Measurements from ENCODE around the gene PRSS2.
A peak's percentile ranks its signal among the peaks of the same experiment; 100 is the strongest.
"Not testable (repeated sequence)": the region's sequence is repeated elsewhere in the genome, so short reads cannot be mapped to it uniquely, and the experiment has no call there.

The PRSS2 gene

GRCh38 chr7:142775351-142776115 lies 4.8 kb downstream of the PRSS2 start:
- H3K27me3 ChIP-seq (replicated peaks; ENCODE audit: control insufficient read depth, insufficient read depth, low read length) = peaks cover 33% of the 10 kb centered on the region
- not testable (repeated sequence) for H3K9me3 ChIP-seq (ENCODE audit: control insufficient read depth, low read length); H3K4me3 ChIP-seq (ENCODE audit: low read length); H3K36me3 ChIP-seq (ENCODE audit: control insufficient read depth, insufficient read depth, low read length, severe bottlenecking); DNase-seq (ENCODE audit: low read depth); H3K4me1 ChIP-seq (ENCODE audit: control insufficient read depth, insufficient read depth, low read length); H3K9ac ChIP-seq (ENCODE audit: low read length)

- no peaks in the 10 kb centered on the region for H3K36me3 ChIP-seq (ENCODE audit: control insufficient read depth, insufficient read depth, low read length, severe bottlenecking)
Measured at GRCh38 chr7:142776206-142776844, 5.6 kb downstream of the PRSS2 start.

DNA sequence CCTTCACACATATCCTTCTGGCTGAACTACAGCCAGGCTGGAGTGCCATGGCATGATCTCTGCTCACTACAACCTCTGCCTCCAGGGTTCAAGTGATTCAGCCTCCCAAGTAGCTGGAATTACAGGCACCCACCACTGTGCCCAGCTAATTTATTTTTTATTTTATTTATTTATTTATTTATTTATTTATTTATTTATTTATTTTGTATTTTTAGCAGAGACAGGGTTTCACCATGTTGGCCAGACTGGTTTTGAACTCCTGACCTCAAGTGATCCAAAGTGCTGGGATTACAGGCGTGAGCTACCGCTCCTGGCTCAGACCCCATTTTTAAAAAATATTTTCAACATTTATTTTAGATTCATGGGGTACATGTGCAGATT lies 6.1 kb downstream of the PRSS2 start:
- not testable (repeated sequence) for H3K9me3 ChIP-seq (ENCODE audit: control insufficient read depth, low read length); DNase-seq (ENCODE audit: low read depth); H3K4me3 ChIP-seq (ENCODE audit: low read length); H3K9ac ChIP-seq (ENCODE audit: low read length); H3K36me3 ChIP-seq (ENCODE audit: control insufficient read depth, insufficient read depth, low read length, severe bottlenecking); H3K4me1 ChIP-seq (ENCODE audit: control insufficient read depth, insufficient read depth, low read length)
- H3K27me3 ChIP-seq (replicated peaks; ENCODE audit: control insufficient read depth, insufficient read depth, low read length) = peaks cover 25% of the 10 kb centered on the region

More at GRCh38 chr7:142776206-142776844, 5.6 kb downstream of the PRSS2 start:
- H3K9me3 ChIP-seq (ENCODE audit: control insufficient read depth, low read length) = no peaks in the 10 kb centered on the region
- H3K27me3 ChIP-seq (replicated peaks; ENCODE audit: control insufficient read depth, insufficient read depth, low read length) = peaks cover 30% of the 10 kb centered on the region
- no peak for DNase-seq (ENCODE audit: low read depth)
- no peak overlapping the region for H3K9ac ChIP-seq (ENCODE audit: low read length)
- no peak overlapping the region for H3K4me3 ChIP-seq (ENCODE audit: low read length)
- H3K4me1 ChIP-seq (ENCODE audit: control insufficient read depth, insufficient read depth, low read length) = no peaks in the 10 kb centered on the region

- no peaks in the 10 kb centered on the region for H3K4me1 ChIP-seq (ENCODE audit: control insufficient read depth, insufficient read depth, low read length)
- no peak for DNase-seq (ENCODE audit: low read depth)
- peaks cover 25% of the 10 kb centered on the region for H3K27me3 ChIP-seq (replicated peaks; ENCODE audit: control insufficient read depth, insufficient read depth, low read length)
- H3K9ac ChIP-seq (ENCODE audit: low read length) = no peak overlapping the region
- H3K4me3 ChIP-seq (ENCODE audit: low read length) = no peak overlapping the region
- H3K36me3 ChIP-seq (ENCODE audit: control insufficient read depth, insufficient read depth, low read length, severe bottlenecking) = no peaks in the 10 kb centered on the region
- H3K9me3 ChIP-seq (ENCODE audit: control insufficient read depth, low read length) = no peaks in the 10 kb centered on the region
Measured at GRCh38 chr7:142777318-142777717, 6.5 kb downstream of the PRSS2 start.

DNA sequence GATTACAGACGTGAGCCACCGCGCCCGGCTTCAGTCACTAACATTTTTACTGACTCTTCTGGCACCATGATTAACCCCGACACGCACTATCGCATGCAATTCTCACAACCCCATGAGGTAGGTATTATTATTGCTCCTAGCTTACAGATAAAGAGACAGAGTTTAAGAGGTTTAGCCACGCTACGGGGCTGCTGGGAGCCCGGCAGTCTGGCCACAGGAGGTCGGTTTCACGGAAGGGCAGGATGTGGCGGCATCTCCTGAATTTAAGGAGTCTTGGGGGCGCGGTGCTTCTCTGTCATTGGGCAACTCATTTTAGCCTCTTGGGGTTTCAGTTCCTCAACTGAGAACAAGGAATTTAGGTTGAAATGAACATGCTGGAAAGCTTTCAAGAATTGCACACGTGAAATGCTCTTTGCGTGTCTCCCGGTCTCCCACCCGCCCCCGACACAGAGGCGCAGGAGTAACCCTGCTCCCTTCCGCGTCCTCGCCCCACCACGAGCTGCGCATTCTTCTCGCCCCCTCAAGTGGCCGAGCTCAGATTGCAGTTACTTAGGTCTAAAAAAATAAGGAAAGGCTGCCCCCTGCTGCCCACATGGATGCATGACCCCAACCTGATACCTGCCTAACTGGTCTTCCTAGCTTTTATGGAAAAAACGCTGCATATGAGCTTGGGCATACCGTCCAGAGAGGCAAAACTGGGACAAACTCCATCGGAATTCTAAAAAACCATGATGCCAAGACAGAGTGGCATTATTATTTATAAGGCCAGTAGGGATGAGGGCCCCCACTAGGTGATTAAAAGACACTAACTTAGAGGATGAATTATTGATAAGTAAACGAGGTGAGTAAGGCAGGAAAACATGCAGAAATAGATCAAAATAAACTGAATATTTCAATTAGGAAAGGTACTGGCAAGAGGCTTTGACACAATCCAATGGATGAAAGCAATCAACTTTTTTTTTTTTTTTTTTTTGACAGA lies 12.4 kb downstream of the PRSS2 start:
- Histone ChIP-seq H3K36me3 (ENCODE audit: control insufficient read depth, insufficient read depth, low read length, severe bottlenecking) (no peaks in the 10 kb centered on the region), H3K9me3 (ENCODE audit: control insufficient read depth, low read length) (no peaks in the 10 kb centered on the region), H3K4me3 (ENCODE audit: low read length) (peak overlapping the region; percentile 77), H3K4me1 (ENCODE audit: control insufficient read depth, insufficient read depth, low read length) (peaks cover 3% of the 10 kb centered on the region), H3K27me3 (replicated peaks; ENCODE audit: control insufficient read depth, insufficient read depth, low read length) (peaks cover 12% of the 10 kb centered on the region), H3K9ac (ENCODE audit: low read length) (peak overlapping the region; percentile 60)
- DNase-seq (ENCODE audit: low read depth) = peak; percentile 97

DNA sequence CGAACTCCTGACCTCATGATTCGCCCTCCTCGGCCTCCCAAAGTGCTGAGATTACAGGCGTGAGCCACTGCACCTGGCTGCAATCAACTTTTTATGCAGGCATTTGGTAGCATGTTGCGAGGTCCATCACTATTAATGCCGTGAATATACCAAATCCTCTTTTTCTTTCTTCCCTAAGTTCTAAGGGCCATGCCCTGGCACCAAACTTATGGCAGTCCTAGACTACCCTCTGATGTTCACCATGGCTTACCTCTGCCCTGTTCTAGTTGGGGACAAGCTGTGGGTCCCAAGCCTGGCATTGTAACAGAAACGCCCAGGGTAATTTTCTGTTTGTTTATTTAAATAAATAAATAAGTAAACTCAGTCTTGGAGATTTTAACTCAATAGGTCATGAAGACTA lies 13.3 kb downstream of the PRSS2 start:
- no peak overlapping the region for H3K9ac ChIP-seq (ENCODE audit: low read length)
- H3K4me1 ChIP-seq (ENCODE audit: control insufficient read depth, insufficient read depth, low read length) = peaks cover 3% of the 10 kb centered on the region
- peaks cover 14% of the 10 kb centered on the region for H3K27me3 ChIP-seq (replicated peaks; ENCODE audit: control insufficient read depth, insufficient read depth, low read length)
- H3K9me3 ChIP-seq (ENCODE audit: control insufficient read depth, low read length) = no peaks in the 10 kb centered on the region
- H3K36me3 ChIP-seq (ENCODE audit: control insufficient read depth, insufficient read depth, low read length, severe bottlenecking) = no peaks in the 10 kb centered on the region
- H3K4me3 ChIP-seq (ENCODE audit: low read length) = no peak overlapping the region
- DNase-seq (ENCODE audit: low read depth) = no peak

- Histone ChIP-seq H3K9me3 (ENCODE audit: control insufficient read depth, low read length) (no peaks in the 10 kb centered on the region), H3K4me1 (ENCODE audit: control insufficient read depth, insufficient read depth, low read length) (peaks cover 3% of the 10 kb centered on the region), H3K4me3 (ENCODE audit: low read length) (no peak overlapping the region), H3K9ac (ENCODE audit: low read length) (no peak overlapping the region), H3K36me3 (ENCODE audit: control insufficient read depth, insufficient read depth, low read length, severe bottlenecking) (no peaks in the 10 kb centered on the region), H3K27me3 (replicated peaks; ENCODE audit: control insufficient read depth, insufficient read depth, low read length) (peaks cover 17% of the 10 kb centered on the region)
- no peak for DNase-seq (ENCODE audit: low read depth)
Measured at GRCh38 chr7:142784716-142785115, 13.9 kb downstream of the PRSS2 start.

DNA sequence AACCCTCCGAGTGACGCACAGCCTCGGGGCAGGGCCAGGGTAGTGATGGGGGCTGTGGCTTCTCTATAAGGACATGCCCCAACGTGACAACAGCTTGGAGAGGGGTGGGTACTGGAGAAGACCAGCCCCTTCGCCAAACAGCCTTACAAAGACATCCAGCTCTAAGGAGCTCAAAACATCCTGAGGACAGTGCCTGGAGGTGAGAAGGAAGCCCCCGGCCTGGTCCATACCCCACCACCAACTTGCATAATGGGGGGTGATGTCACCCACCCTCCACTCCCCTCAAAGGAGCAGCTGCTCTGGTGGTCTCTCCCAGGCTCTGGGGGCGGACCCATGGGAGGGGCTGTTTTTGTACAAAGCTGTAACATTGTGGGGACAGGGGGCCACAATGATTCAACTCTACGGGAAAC lies 15.1 kb downstream of the PRSS2 start:
- Histone ChIP-seq H3K4me3 (ENCODE audit: low read length) (no peak overlapping the region), H3K27me3 (replicated peaks; ENCODE audit: control insufficient read depth, insufficient read depth, low read length) (peaks cover 24% of the 10 kb centered on the region), H3K9ac (ENCODE audit: low read length) (no peak overlapping the region), H3K9me3 (ENCODE audit: control insufficient read depth, low read length) (no peaks in the 10 kb centered on the region), H3K36me3 (ENCODE audit: control insufficient read depth, insufficient read depth, low read length, severe bottlenecking) (no peaks in the 10 kb centered on the region), H3K4me1 (ENCODE audit: control insufficient read depth, insufficient read depth, low read length) (peaks cover 3% of the 10 kb centered on the region)
- no peak for DNase-seq (ENCODE audit: low read depth)

- Histone ChIP-seq H3K9me3 (ENCODE audit: control insufficient read depth, low read length) (no peaks in the 10 kb centered on the region), H3K4me1 (ENCODE audit: control insufficient read depth, insufficient read depth, low read length) (peaks cover 3% of the 10 kb centered on the region), H3K4me3 (ENCODE audit: low read length) (no peak overlapping the region), H3K27me3 (replicated peaks; ENCODE audit: control insufficient read depth, insufficient read depth, low read length) (peaks cover 30% of the 10 kb centered on the region), H3K36me3 (ENCODE audit: control insufficient read depth, insufficient read depth, low read length, severe bottlenecking) (no peaks in the 10 kb centered on the region), H3K9ac (ENCODE audit: low read length) (no peak overlapping the region)
- no peak for DNase-seq (ENCODE audit: low read depth)
Measured at GRCh38 chr7:142787034-142787768, 16.4 kb downstream of the PRSS2 start.

GRCh38 chr7:142787783-142788182 lies 17.0 kb downstream of the PRSS2 start:
- H3K27me3 ChIP-seq (replicated peaks; ENCODE audit: control insufficient read depth, insufficient read depth, low read length) = peaks cover 34% of the 10 kb centered on the region
- DNase-seq (ENCODE audit: low read depth) = no peak
- H3K36me3 ChIP-seq (ENCODE audit: control insufficient read depth, insufficient read depth, low read length, severe bottlenecking) = no peaks in the 10 kb centered on the region
- no peak overlapping the region for H3K9ac ChIP-seq (ENCODE audit: low read length)
- H3K4me1 ChIP-seq (ENCODE audit: control insufficient read depth, insufficient read depth, low read length) = peaks cover 3% of the 10 kb centered on the region
- H3K9me3 ChIP-seq (ENCODE audit: control insufficient read depth, low read length) = no peaks in the 10 kb centered on the region
- no peak overlapping the region for H3K4me3 ChIP-seq (ENCODE audit: low read length)

All from adipocyte (in vitro differentiated cells).